Upper lobe of left lung (tissue), 4 donors: ENCODE results near the gene TOGARAM1.

Experiments used
- CTCF ChIP-seq, 6 experiments: fragments of 450-650 bp in 4 of 6; fragments of 200-600 bp in 2 of 6; sonication (generic) in 2 of 6; IDR thresholded peaks; one replicate each; pipeline ENCODE4 v1.5.1; 2016 to 2019; ENCODE audit warnings: antibody characterized with exemption in 6 of 6
- POLR2A ChIP-seq, 4 donors: fragments of 450-650 bp; IDR thresholded peaks; one replicate each; pipeline ENCODE4 v1.5.1; 2016 to 2017; ENCODE audit warnings: antibody characterized with exemption in 4 of 4, mild to moderate bottlenecking in 2 of 4
- POLR2AphosphoS5 ChIP-seq, 2 donors: sonication (generic); formaldehyde crosslinking; IDR thresholded peaks; one replicate each; pipeline ENCODE4 v1.5.1; 2017; ENCODE audit warnings: antibody characterized with exemption in 2 of 2

DNA sequence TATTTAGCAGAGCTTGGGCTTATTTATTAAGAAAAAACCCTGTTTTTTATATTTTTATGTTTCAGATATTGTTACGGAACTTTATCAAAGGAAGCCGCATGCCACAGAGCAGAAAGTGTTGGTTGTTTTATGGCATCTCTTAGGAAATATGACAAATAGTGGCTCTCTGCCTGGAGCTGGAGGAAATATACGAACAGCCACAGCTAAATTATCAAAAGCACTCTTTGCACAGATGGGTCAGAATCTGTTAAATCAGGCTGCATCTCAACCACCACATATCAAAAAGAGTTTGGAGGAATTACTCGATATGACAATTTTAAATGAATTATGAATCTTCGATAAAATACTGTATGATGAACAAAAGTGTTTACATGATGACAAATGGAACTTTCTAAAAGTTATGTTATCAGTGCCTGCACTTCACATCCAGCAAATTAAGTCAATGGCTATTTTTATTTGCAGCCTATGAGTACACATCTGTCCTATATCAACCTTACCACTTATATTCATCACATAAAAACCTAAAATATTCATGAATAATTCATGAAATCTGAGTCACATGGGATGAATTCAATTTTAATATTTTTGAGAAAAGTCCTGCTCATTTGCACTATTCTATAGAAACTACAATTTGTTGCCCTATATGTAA lies 111.4 kb downstream of the TOGARAM1 start:
- TF ChIP-seq CTCF (IDR thresholded peaks at IDR 0.05) (no peak), POLR2A (IDR thresholded peaks at IDR 0.05) (no peak), POLR2AphosphoS5 (IDR thresholded peaks at IDR 0.05) (no peak)
